ENCODE measurements around the gene PTPRD. TPM values are rescaled to one million over a fixed set of nuclear protein-coding genes. Genes with fewer than 3 reads are reported as not detected.
"Not testable (repeated sequence)": the region's sequence is repeated elsewhere in the genome, so short reads cannot be mapped to it uniquely, and the experiment has no call there.

The PTPRD gene
- total and polyA plus RNA-seq, 4 donors: 97.4 to 229 (median 161) TPM

DNA sequence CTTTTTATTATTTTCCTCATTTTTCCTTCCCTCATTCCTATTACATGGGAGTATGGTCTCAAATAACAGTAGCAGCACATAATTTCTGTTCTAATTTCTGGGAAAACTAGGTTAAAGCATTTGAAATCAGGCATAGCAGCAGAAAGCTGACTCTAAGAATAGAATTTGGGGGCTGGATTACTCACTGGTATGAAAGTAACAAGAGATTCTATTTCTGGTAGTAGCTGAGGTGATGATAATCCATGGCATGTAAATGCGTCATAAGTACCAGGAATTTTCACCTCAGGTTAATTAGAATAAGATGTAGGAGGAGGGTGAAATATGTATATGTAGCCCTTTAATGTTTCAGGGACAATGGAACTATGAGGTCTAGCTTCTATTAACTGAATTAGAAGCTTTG, 662.0 kb downstream of the PTPRD start:
- Histone ChIP-seq H3K27ac (ENCODE audit: low read depth, low read length) (no peak overlapping the region), H3K4me3 (ENCODE audit: low read depth, low read length) (no peak overlapping the region), H3K9me3 (ENCODE audit: control insufficient read depth, insufficient read depth, low read length) (no peaks in the 10 kb centered on the region), H3K4me1 (ENCODE audit: control insufficient read depth, insufficient read depth, low read length) (no peaks in the 10 kb centered on the region), H3K36me3 (ENCODE audit: control insufficient read depth, insufficient read depth, low read length) (no peaks in the 10 kb centered on the region), H3K27me3 (ENCODE audit: control insufficient read depth, insufficient read depth, low read length) (no peaks in the 10 kb centered on the region)
- WGBS (ENCODE audit: insufficient coverage): 78% methylated on average over 1 of the region's 1 CpG
- DNase-seq (ENCODE audit: low read depth in 4 of 6, low spot score in 6 of 6): no peak

DNA sequence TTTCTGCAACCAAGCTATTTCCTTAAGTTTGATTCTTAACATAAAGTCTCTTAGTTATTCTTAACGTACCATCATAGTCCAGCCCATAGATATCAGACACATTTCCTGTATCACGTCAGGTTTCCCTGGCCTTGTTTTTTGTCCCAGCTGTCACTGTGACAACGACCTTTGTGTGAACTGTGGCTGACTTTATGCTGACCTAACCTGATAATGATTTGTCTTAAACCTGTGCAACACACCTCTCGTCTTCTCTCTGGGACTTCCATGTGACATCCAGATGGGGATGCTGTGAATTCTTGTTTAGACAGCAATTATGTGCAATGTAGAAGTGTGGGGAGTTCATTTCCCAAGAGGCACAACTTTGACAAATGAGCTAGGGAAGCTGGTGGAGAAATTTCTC, 662.8 kb downstream of the PTPRD start:
- Histone ChIP-seq H3K27me3 (ENCODE audit: control insufficient read depth, insufficient read depth, low read length) (no peaks in the 10 kb centered on the region), H3K9me3 (ENCODE audit: control insufficient read depth, insufficient read depth, low read length) (no peaks in the 10 kb centered on the region), H3K4me1 (ENCODE audit: control insufficient read depth, insufficient read depth, low read length) (no peaks in the 10 kb centered on the region), H3K27ac (ENCODE audit: low read depth, low read length) (no peak overlapping the region), H3K4me3 (ENCODE audit: low read depth, low read length) (no peak overlapping the region), H3K36me3 (ENCODE audit: control insufficient read depth, insufficient read depth, low read length) (no peaks in the 10 kb centered on the region)
- DNase-seq (ENCODE audit: low read depth in 4 of 6, low spot score in 6 of 6): no peak
- WGBS (ENCODE audit: insufficient coverage): 58% methylated on average over 2 of the region's 4 CpGs

DNA sequence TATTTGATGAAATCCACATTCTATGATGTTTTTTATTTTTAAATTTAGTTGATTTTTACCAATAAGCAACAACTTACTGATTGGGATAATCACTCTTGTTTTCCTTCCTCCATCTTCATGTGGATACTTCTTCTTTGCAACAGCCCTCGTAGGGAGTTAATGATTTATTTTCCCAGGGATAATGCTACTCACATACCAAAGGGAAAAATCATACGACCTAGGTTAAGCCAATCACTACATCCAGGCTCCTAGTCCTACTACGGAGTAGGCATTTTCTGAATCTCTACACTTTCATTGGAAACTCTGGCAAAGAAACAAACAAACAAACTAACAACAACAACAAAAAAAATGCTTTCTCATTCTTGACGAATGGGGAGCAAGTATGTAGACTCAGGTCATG, 663.4 kb downstream of the PTPRD start:
- Histone ChIP-seq H3K27ac (ENCODE audit: low read depth, low read length) (no peak overlapping the region), H3K36me3 (ENCODE audit: control insufficient read depth, insufficient read depth, low read length) (no peaks in the 10 kb centered on the region), H3K9me3 (ENCODE audit: control insufficient read depth, insufficient read depth, low read length) (no peaks in the 10 kb centered on the region), H3K27me3 (ENCODE audit: control insufficient read depth, insufficient read depth, low read length) (no peaks in the 10 kb centered on the region), H3K4me3 (ENCODE audit: low read depth, low read length) (no peak overlapping the region), H3K4me1 (ENCODE audit: control insufficient read depth, insufficient read depth, low read length) (no peaks in the 10 kb centered on the region)
- 80% methylated on average over 2 of the region's 4 CpGs for whole genome bisulfite sequencing (ENCODE audit: insufficient coverage)
- no peak for DNase-seq (ENCODE audit: low read depth in 4 of 6, low spot score in 6 of 6)

DNA sequence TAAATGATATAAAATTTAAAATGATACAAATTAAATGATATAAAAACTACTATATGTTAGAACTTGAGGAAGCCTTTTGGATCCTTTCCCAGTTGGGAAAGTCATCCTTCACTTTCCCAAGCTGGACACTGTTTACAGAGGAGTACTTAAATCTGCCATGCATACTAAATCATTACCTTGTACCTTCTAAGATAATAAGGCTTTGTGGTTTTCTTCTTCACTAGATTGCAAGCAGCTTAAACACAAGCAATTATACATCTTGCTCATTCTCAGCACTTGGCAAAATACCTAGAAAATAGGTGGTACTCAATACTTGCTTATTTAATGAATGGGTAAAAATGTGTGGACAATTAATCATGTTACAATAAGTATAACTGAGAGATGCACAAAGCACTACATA, 666.8 kb downstream of the PTPRD start:
- Histone ChIP-seq H3K36me3 (ENCODE audit: control insufficient read depth, insufficient read depth, low read length) (no peaks in the 10 kb centered on the region), H3K4me3 (ENCODE audit: low read depth, low read length) (no peak overlapping the region), H3K27ac (ENCODE audit: low read depth, low read length) (no peak overlapping the region), H3K9me3 (ENCODE audit: control insufficient read depth, insufficient read depth, low read length) (no peaks in the 10 kb centered on the region), H3K27me3 (ENCODE audit: control insufficient read depth, insufficient read depth, low read length) (no peaks in the 10 kb centered on the region), H3K4me1 (ENCODE audit: control insufficient read depth, insufficient read depth, low read length) (no peaks in the 10 kb centered on the region)
- no peak for DNase-seq (ENCODE audit: low read depth in 4 of 6, low spot score in 6 of 6)

DNA sequence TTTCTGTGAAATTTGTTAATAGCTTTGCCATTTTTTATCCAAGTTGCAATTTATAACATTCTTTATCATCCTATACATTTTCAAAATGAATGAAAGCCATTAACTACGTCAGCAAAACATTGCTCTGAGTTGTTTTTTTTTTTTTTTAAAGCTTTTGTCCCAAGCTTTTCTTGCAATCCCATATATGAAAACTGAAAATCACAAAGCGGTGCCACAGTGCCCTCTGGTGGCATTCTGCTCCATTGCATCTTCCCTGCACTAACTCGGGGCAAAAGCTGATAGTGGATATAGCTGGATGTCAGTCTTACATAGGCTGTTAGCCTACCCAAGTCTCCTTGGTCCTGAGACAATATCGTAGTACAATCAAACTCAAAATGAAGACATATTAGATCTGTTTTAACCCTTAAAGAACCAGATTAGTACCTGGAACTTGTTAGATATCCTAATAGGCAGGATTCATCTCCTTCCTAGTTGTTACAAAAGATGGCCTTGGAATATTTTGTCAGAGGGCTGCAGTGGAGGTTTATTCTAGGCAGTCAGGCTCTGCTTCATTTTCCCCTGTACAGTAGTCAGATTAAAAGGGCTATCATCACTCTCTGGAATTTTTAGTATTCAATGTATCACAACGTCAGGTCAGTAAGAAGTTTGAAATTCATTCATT, 669.9 kb downstream of the PTPRD start:
- H3K4me1 ChIP-seq (ENCODE audit: control insufficient read depth, insufficient read depth, low read length): no peaks in the 10 kb centered on the region
- H3K9me3 ChIP-seq (ENCODE audit: control insufficient read depth, insufficient read depth, low read length): no peaks in the 10 kb centered on the region
- no CpG with 5 or more reads among the region's 5 CpGs for WGBS (ENCODE audit: insufficient coverage)
- DNase-seq (ENCODE audit: low read depth in 4 of 6, low spot score in 6 of 6): peak in 5 of 6 donors; percentile 57 to 96 (median 73)
- H3K27me3 ChIP-seq (ENCODE audit: control insufficient read depth, insufficient read depth, low read length): no peaks in the 10 kb centered on the region
- no peak overlapping the region for H3K27ac ChIP-seq (ENCODE audit: low read depth, low read length)
- no peaks in the 10 kb centered on the region for H3K36me3 ChIP-seq (ENCODE audit: control insufficient read depth, insufficient read depth, low read length)
- no peak overlapping the region for H3K4me3 ChIP-seq (ENCODE audit: low read depth, low read length)

DNA sequence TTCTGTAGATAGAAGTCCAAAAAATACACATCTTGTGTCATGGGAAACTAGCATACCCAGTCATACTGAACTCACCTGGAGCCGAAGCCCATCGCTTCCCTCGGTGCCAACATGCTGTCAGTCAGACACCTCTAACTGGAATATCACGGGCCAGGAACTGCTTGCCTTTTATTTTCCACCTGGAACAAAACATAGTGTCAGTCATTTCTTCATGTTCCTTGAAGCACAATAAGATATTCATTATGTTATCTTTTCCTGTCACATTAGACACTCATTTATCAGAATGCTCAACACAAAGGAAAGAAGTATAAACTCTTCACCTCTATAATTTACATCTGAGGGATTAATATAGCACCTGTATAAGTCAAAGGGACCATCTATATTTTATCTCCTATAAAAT, 674.4 kb downstream of the PTPRD start:
- DNase-seq (ENCODE audit: low read depth in 4 of 6, low spot score in 6 of 6): no peak
- Histone ChIP-seq H3K4me3 (ENCODE audit: low read depth, low read length) (no peak overlapping the region), H3K9me3 (ENCODE audit: control insufficient read depth, insufficient read depth, low read length) (no peaks in the 10 kb centered on the region), H3K36me3 (ENCODE audit: control insufficient read depth, insufficient read depth, low read length) (no peaks in the 10 kb centered on the region), H3K27me3 (ENCODE audit: control insufficient read depth, insufficient read depth, low read length) (no peaks in the 10 kb centered on the region), H3K27ac (ENCODE audit: low read depth, low read length) (no peak overlapping the region), H3K4me1 (ENCODE audit: control insufficient read depth, insufficient read depth, low read length) (no peaks in the 10 kb centered on the region)
- 96% methylated on average over 4 of the region's 4 CpGs for WGBS (ENCODE audit: insufficient coverage)

DNA sequence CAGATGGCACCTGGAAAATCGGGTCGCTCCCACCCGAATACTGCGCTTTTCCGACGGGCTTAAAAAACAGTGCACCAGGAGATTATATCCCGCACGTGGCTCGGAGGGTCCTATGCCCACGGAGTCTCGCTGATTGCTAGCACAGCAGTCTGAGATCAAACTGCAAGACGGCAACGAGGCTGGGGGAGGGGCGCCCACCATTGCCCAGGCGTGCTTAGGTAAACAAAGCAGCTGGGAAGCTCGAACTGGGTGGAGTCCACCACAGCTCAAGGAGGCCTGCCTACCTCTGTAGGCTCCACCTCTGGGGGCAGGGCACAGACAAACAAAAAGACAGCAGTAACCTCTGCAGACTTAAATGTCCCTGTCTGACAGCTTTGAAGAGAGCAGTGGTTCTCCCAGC, 681.3 kb downstream of the PTPRD start:
- DNase-seq (ENCODE audit: low read depth in 4 of 6, low spot score in 6 of 6); H3K4me3 ChIP-seq (ENCODE audit: low read depth, low read length); H3K9me3 ChIP-seq (ENCODE audit: control insufficient read depth, insufficient read depth, low read length); H3K27ac ChIP-seq (ENCODE audit: low read depth, low read length); H3K36me3 ChIP-seq (ENCODE audit: control insufficient read depth, insufficient read depth, low read length); H3K4me1 ChIP-seq (ENCODE audit: control insufficient read depth, insufficient read depth, low read length); H3K27me3 ChIP-seq (ENCODE audit: control insufficient read depth, insufficient read depth, low read length): not testable (repeated sequence)
- no CpG with 5 or more reads among the region's 16 CpGs for WGBS (ENCODE audit: insufficient coverage)

DNA sequence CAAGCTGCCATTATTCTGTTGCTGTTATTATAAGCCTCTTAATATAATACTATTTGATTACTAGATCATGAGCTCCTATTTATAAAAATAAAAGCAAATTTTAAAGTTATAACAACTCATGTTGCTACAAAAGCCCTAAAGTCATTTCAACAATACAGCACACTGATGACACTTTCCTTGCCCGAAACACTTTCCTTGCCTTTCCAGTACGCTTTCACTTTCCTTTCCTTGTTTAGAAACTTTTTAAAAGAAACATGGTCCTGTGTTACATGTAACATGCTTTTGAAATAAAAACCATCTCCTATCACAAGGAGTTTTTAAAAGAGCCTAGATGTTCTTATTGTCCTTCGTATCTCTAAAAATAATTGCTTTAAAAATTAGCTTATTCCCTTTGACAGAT, 688.4 kb downstream of the PTPRD start:
- DNase-seq (ENCODE audit: low read depth in 4 of 6, low spot score in 6 of 6): no peak
- no CpG with 5 or more reads among the region's 3 CpGs for WGBS (ENCODE audit: insufficient coverage)
- no peak overlapping the region for H3K4me3 ChIP-seq (ENCODE audit: low read depth, low read length)
- H3K9me3 ChIP-seq (ENCODE audit: control insufficient read depth, insufficient read depth, low read length): no peaks in the 10 kb centered on the region
- no peak overlapping the region for H3K27ac ChIP-seq (ENCODE audit: low read depth, low read length)
- no peaks in the 10 kb centered on the region for H3K27me3 ChIP-seq (ENCODE audit: control insufficient read depth, insufficient read depth, low read length)
- H3K4me1 ChIP-seq (ENCODE audit: control insufficient read depth, insufficient read depth, low read length): no peaks in the 10 kb centered on the region
- H3K36me3 ChIP-seq (ENCODE audit: control insufficient read depth, insufficient read depth, low read length): no peaks in the 10 kb centered on the region

DNA sequence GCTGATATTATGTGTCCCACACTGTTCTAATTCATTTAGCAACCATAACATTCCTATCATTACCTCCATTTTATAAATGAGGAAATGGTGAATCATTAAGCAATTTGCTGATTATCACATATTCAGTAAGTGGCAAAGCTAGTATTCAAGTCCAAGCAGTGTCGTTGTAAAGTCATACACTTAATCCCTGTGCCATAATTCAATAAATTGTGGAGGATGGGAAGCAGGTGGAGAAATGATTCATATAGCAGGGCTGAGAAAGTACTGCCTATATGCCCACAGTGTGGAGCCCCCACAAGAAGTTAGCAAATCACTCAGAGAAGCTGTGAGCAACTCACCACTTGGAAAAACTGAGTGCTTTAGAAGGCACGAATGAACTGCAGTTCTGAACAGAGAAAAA, 691.0 kb downstream of the PTPRD start:
- H3K9me3 ChIP-seq (ENCODE audit: control insufficient read depth, insufficient read depth, low read length): no peaks in the 10 kb centered on the region
- H3K27me3 ChIP-seq (ENCODE audit: control insufficient read depth, insufficient read depth, low read length): no peaks in the 10 kb centered on the region
- H3K36me3 ChIP-seq (ENCODE audit: control insufficient read depth, insufficient read depth, low read length): no peaks in the 10 kb centered on the region
- no peak overlapping the region for H3K27ac ChIP-seq (ENCODE audit: low read depth, low read length)
- no CpG with 5 or more reads among the region's 2 CpGs for WGBS (ENCODE audit: insufficient coverage)
- H3K4me1 ChIP-seq (ENCODE audit: control insufficient read depth, insufficient read depth, low read length): no peaks in the 10 kb centered on the region
- no peak for DNase-seq (ENCODE audit: low read depth in 4 of 6, low spot score in 6 of 6)
- no peak overlapping the region for H3K4me3 ChIP-seq (ENCODE audit: low read depth, low read length)

DNA sequence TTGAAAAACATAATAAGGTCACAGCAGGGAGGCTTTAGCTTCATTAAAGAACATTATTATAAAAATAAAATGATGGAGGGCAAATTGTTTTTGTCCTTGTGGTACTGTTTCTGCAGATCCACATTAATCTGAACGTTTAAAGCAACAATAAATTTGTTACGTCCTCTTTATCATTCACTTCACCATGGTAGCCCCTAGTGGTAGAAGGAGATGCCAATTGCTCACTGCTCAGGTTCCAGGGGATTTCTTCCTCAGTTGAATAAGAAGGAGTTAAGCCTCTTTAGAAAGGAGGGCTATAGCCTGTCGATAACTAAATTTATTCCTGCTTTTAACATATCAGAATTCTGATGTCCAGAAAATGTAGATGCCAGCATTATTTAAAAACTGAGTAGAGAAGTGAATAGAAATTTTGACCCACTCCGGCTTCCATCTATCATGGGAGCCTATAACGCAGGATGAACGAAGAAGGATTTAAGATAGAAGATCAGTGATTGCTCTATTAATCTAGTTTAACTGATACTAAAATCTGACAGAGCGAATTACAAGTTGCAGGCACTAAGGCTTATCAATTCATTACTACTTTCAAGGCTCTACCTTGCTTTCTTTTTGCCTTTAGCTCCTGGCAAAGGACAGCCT, 692.3 kb downstream of the PTPRD start:
- peak in 3 of 6 donors; percentile 28 to 89 (median 41) for DNase-seq (ENCODE audit: low read depth in 4 of 6, low spot score in 6 of 6)
- no peak overlapping the region for H3K27ac ChIP-seq (ENCODE audit: low read depth, low read length)
- no peaks in the 10 kb centered on the region for H3K36me3 ChIP-seq (ENCODE audit: control insufficient read depth, insufficient read depth, low read length)
- H3K27me3 ChIP-seq (ENCODE audit: control insufficient read depth, insufficient read depth, low read length): no peaks in the 10 kb centered on the region
- no peak overlapping the region for H3K4me3 ChIP-seq (ENCODE audit: low read depth, low read length)
- H3K4me1 ChIP-seq (ENCODE audit: control insufficient read depth, insufficient read depth, low read length): no peaks in the 10 kb centered on the region
- WGBS (ENCODE audit: insufficient coverage): no CpG with 5 or more reads among the region's 7 CpGs
- peaks cover 2% of the 10 kb centered on the region for H3K9me3 ChIP-seq (ENCODE audit: control insufficient read depth, insufficient read depth, low read length)

Measured in spinal cord (tissue), 10 donors.